ENCODE data around the gene C4orf36.

The C4orf36 gene

GRCh38 chr4:86847571-86847970 lies 44.7 kb downstream of the C4orf36 start:
- Mint-ChIP-seq H3K4me3 (no peak overlapping the region), H3K4me1 (no peaks in the 10 kb centered on the region), H3K9me3 (no peaks in the 10 kb centered on the region), H3K27me3 (peaks cover 3% of the 10 kb centered on the region), H3K36me3 (no peaks in the 10 kb centered on the region), H3K27ac (no peak overlapping the region)

GRCh38 chr4:86846921-86847320 lies 45.3 kb downstream of the C4orf36 start:
- no peak overlapping the region for H3K27ac Mint-ChIP-seq
- H3K27me3 Mint-ChIP-seq: peaks cover 3% of the 10 kb centered on the region
- H3K36me3 Mint-ChIP-seq: no peaks in the 10 kb centered on the region
- H3K4me3 Mint-ChIP-seq: no peak overlapping the region
- H3K4me1 Mint-ChIP-seq: no peaks in the 10 kb centered on the region
- no peaks in the 10 kb centered on the region for H3K9me3 Mint-ChIP-seq

DNA sequence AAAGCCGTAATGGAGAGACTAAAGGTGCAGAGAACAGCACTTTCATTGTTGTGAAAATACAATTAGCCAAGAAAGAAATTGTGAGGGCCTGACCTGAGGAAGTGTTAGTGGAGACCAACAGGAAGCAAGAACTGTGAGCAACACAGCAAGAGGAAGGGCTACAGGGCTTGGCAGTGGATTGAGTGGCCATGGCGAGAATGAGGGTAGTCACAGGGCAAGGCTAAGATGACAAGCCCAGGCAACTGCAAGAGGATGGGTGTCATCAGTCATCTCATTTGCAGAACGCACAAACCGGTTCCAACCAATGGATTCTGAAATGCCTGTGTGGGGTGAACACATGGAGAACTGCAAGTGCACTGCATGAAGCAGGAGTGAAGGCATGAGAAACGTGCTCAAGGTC lies 46.6 kb downstream of the C4orf36 start:
- Mint-ChIP-seq H3K36me3 (no peaks in the 10 kb centered on the region), H3K27ac (no peak overlapping the region), H3K4me1 (no peaks in the 10 kb centered on the region), H3K4me3 (no peak overlapping the region), H3K9me3 (no peaks in the 10 kb centered on the region), H3K27me3 (peaks cover 3% of the 10 kb centered on the region)

GRCh38 chr4:86841309-86841708 lies 50.9 kb downstream of the C4orf36 start:
- Mint-ChIP-seq H3K27me3 (no peaks in the 10 kb centered on the region), H3K27ac (no peak overlapping the region), H3K4me1 (no peaks in the 10 kb centered on the region), H3K4me3 (no peak overlapping the region), H3K9me3 (no peaks in the 10 kb centered on the region), H3K36me3 (no peaks in the 10 kb centered on the region)

DNA sequence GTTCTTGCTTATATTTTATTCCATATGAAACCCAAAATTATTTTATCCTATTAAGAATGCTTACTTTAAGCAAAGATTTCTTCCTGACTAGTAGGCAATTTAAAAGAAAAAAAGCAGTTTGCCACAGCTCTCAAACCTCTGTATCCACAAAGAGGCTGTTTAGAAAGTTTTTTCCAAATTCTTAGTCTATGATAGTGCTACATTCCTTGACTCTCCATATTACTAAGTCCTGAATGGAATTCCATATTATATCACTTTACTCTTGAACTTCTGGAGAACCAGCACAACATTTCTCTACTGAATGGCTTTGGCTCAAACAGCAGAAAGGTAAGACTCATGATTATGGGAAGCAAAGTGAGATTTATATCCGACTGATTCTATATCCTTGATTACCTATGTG lies 51.4 kb downstream of the C4orf36 start:
- H3K27ac Mint-ChIP-seq: no peak overlapping the region
- H3K4me3 Mint-ChIP-seq: no peak overlapping the region
- H3K27me3 Mint-ChIP-seq: no peaks in the 10 kb centered on the region
- no peaks in the 10 kb centered on the region for H3K4me1 Mint-ChIP-seq
- H3K9me3 Mint-ChIP-seq: no peaks in the 10 kb centered on the region
- no peaks in the 10 kb centered on the region for H3K36me3 Mint-ChIP-seq

DNA sequence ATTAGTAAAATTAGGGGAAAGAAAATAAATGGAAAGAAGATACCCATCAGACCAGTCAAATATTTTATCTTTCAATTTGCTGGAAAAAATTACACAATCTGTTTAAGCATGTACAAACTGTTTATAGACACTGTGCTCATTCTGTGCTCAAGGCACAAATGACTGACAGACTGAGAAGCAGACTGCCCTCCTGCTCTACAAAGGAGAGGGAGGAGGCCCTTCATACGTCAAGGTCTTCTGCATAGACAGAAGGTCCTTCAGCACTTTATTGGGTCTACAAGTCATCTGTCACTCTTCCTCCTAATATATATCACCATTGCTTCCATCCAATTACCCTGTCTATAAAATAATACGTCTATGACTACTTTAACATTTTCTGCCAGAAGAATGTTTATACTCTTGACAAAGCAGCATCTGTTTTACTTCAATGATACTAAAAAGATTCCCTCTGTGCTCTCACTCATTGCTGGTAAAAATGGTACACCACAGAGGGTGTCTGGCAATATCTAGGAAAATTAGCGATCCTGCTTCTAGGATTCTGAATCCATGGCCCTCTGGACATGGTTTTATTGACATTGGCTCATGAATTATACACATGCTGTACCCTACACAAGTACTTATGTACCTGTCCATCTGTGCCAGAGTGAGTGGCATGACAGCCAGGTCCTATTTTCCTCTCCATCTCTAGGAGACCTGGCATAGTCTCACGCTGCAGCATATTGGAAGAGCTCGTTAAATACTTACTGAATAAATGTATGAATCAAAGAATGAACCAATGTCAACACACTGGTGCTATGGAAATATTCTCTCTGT lies 54.3 kb downstream of the C4orf36 start:
- H3K27ac Mint-ChIP-seq: no peak overlapping the region

DNA sequence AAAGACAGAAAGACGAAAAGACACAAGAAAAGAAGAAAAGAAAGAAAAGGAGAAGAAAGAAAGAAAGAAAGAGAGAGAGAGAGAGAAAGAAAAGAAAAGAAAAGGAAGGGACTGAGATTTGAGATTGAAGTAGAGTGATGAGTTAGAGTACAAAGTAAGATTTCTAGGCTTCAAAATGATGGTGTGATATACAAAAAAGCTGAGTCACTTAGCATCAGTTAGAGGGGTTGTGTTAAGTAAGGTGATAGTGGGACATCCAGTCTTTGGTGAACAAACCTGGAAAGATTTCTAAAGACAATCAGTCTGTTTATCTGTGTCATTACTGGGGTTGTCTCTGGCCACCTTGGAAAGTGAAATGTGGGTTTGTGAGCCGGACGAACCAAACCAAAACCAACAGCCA lies 56.5 kb downstream of the C4orf36 start:
- no peaks in the 10 kb centered on the region for H3K9me3 Mint-ChIP-seq
- H3K4me3 Mint-ChIP-seq: no peak overlapping the region
- no peak overlapping the region for H3K27ac Mint-ChIP-seq
- no peaks in the 10 kb centered on the region for H3K27me3 Mint-ChIP-seq
- no peaks in the 10 kb centered on the region for H3K36me3 Mint-ChIP-seq
- no peaks in the 10 kb centered on the region for H3K4me1 Mint-ChIP-seq

More for the DNA sequence above, 54.3 kb downstream of the C4orf36 start:
- Mint-ChIP-seq H3K27me3 (no peaks in the 10 kb centered on the region), H3K4me1 (no peaks in the 10 kb centered on the region), H3K4me3 (no peak overlapping the region), H3K36me3 (no peaks in the 10 kb centered on the region), H3K9me3 (no peaks in the 10 kb centered on the region)

DNA sequence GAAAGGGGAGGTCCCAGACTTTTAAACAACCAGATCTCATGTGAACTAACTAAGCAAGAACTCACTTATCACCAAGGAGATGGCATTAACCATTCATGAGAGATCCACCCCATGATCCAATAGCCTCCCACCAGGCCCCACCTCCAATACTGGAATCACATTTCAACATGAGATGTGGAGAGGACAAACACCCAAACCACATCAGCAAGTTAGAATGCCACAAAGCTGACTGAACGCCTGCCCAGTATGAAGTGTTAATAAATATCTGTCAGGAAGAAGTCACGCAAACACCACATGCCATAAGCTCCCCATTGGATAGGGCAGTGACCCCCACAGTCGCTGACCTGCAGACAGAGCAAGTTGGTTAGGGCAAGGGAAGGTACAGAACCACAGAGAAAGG lies 57.3 kb downstream of the C4orf36 start:
- no peaks in the 10 kb centered on the region for H3K27me3 Mint-ChIP-seq
- no peaks in the 10 kb centered on the region for H3K4me1 Mint-ChIP-seq

GRCh38 chr4:86833615-86834014 lies 58.6 kb downstream of the C4orf36 start:
- no peak overlapping the region for H3K27ac Mint-ChIP-seq
- H3K27me3 Mint-ChIP-seq: no peaks in the 10 kb centered on the region
- no peak overlapping the region for H3K4me3 Mint-ChIP-seq
- H3K4me1 Mint-ChIP-seq: no peaks in the 10 kb centered on the region
- no peaks in the 10 kb centered on the region for H3K9me3 Mint-ChIP-seq
- H3K36me3 Mint-ChIP-seq: no peaks in the 10 kb centered on the region

More for the DNA sequence above, 57.3 kb downstream of the C4orf36 start:
- no peak overlapping the region for H3K27ac Mint-ChIP-seq
- H3K36me3 Mint-ChIP-seq: no peaks in the 10 kb centered on the region
- no peaks in the 10 kb centered on the region for H3K9me3 Mint-ChIP-seq
- H3K4me3 Mint-ChIP-seq: no peak overlapping the region

DNA sequence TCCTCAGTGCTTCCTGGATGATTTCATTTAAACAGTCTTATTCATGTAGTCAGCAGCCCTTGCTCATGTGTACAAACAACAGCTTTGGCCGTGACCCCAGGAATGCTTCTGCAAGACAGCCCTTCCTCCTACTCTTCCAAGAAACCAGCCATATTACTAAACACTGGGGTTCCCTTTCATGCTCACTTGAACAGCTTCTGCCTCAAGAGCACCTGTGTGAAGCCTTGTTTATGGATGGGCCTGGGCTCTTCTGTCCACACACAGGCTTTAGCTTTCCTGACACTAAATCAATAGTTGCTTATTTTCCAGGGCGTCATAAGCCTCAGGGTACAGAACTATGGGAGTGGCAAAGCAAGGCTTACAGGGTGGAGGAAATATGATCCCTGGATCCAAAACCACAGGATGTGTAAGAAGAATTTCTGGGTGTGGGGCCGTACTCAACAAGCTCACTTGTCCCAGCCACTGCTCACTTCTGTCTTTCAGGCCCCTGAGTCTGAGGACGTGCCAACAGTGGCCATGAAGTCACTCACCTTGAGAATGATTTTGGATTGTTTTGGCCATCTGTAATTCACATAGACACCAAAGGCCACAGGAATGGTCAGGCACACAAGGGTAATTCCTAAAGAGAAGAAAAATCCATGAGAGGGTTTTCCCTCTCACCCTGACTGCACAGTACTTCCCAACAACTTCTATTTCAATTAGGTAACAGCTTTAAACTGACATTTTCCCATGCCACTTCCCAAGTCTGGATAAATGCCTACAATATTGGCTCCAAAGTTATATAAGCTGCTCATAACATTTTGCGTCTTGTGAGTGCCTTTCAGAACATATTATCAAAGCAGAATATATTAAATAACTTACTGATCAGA lies 60.7 kb downstream of the C4orf36 start:
- no peak overlapping the region for H3K27ac Mint-ChIP-seq
- H3K4me1 Mint-ChIP-seq: no peaks in the 10 kb centered on the region
- no peaks in the 10 kb centered on the region for H3K36me3 Mint-ChIP-seq

More for the DNA sequence above, 60.7 kb downstream of the C4orf36 start:
- peaks cover 3% of the 10 kb centered on the region for H3K27me3 Mint-ChIP-seq
- H3K4me3 Mint-ChIP-seq: no peak overlapping the region
- H3K9me3 Mint-ChIP-seq: no peaks in the 10 kb centered on the region

All from activated naive CD4-positive, alpha-beta T cell treated with anti-CD3 and anti-CD28 coated beads, Interleukin-2, amount 50 U/mL, for 24 hours (primary cell).